Liver (tissue), 9 donors: ENCODE data around the gene PDLIM7. TPM values are rescaled to one million over a fixed set of nuclear protein-coding genes. Genes with fewer than 3 reads are reported as not detected.

Source experiments
- DNase-seq: peaks from one replicate; pipeline ENCODE4 v3.0.0-alpha.2; 2017; ENCODE audit warnings: low spot score
- H3K27ac ChIP-seq, 2 donors: one replicate each; pipeline ENCODE4 v1.7.0; 2013; ENCODE audit warnings: inconsistent platforms in 2 of 2, low read length in 2 of 2, control low read depth in 1 of 2, low read depth in 1 of 2, mild to moderate bottlenecking in 1 of 2
- H3K27me3 ChIP-seq, 4 donors: one replicate each; pipeline versions ENCODE4 v1.6.1 to v1.7.0; 2013; ENCODE audit warnings: low read length in 3 of 4, inconsistent platforms in 1 of 4, mild to moderate bottlenecking in 1 of 4, moderate library complexity in 1 of 4; ENCODE audit not compliant: control insufficient read depth in 4 of 4, insufficient read depth in 4 of 4
- H3K36me3 ChIP-seq, 4 donors: one replicate each; pipeline versions ENCODE4 v1.6.1 to v1.7.0; 2013; ENCODE audit warnings: low read length in 3 of 4, mild to moderate bottlenecking in 3 of 4, low read depth in 1 of 4, moderate library complexity in 1 of 4; ENCODE audit not compliant: control insufficient read depth in 4 of 4, insufficient read depth in 3 of 4
- H3K4me1 ChIP-seq, 4 donors: one replicate each; pipeline versions ENCODE4 v1.6.1 to v1.7.0; 2013; ENCODE audit warnings: low read length in 3 of 4, mild to moderate bottlenecking in 3 of 4, moderate library complexity in 1 of 4; ENCODE audit not compliant: control insufficient read depth in 4 of 4, insufficient read depth in 4 of 4
- H3K4me3 ChIP-seq, 3 donors: one replicate each; pipeline versions ENCODE4 v1.6.1 to v1.7.0; 2013; ENCODE audit warnings: low read length in 3 of 3, control low read depth in 1 of 3, low read depth in 1 of 3, mild to moderate bottlenecking in 1 of 3
- H3K9ac ChIP-seq, 2 donors: one replicate each; pipeline ENCODE4 v1.7.0; 2013; ENCODE audit warnings: low read length in 2 of 2, mild to moderate bottlenecking in 2 of 2, moderate library complexity in 2 of 2, control low read depth in 1 of 2, low read depth in 1 of 2
- H3K9me3 ChIP-seq, 4 donors: one replicate each; pipeline versions ENCODE4 v1.6.1 to v1.7.0; 2013; ENCODE audit warnings: low read length in 3 of 4; ENCODE audit not compliant: control insufficient read depth in 4 of 4
- EGR1 ChIP-seq, 2 donors: IDR thresholded peaks; 2 replicates each; pipeline ENCODE4 v1.6.1; 2016 to 2018; ENCODE audit warnings: antibody characterized with exemption in 2 of 2, low read depth in 2 of 2
- FOXA1 ChIP-seq: IDR thresholded peaks from 2 replicates; pipeline ENCODE4 v1.6.1; 2016; ENCODE audit warnings: antibody characterized with exemption
- FOXA2 ChIP-seq: IDR thresholded peaks from 2 replicates; pipeline ENCODE4 v1.6.1; 2016; ENCODE audit warnings: antibody characterized with exemption
- GABPA ChIP-seq, 2 donors: IDR thresholded peaks in 1 of 2; conservative IDR thresholded peaks in 1 of 2; 2 replicates each; pipeline ENCODE4 v1.6.1; 2016; ENCODE audit warnings: antibody characterized with exemption in 2 of 2, mild to moderate bottlenecking in 1 of 2, moderate library complexity in 1 of 2
- HNF4A ChIP-seq, 2 donors: conservative IDR thresholded peaks; 2 replicates each; pipeline ENCODE4 v1.6.1; 2016; ENCODE audit warnings: antibody characterized with exemption in 2 of 2, mild to moderate bottlenecking in 2 of 2
- HNF4G ChIP-seq: IDR thresholded peaks from 2 replicates; pipeline ENCODE4 v1.6.1; 2016; ENCODE audit warnings: antibody characterized with exemption
- JUND ChIP-seq, 2 donors: IDR thresholded peaks; 2 replicates each; pipeline ENCODE4 v1.6.1; 2016; ENCODE audit warnings: antibody characterized with exemption in 2 of 2
- NR2F2 ChIP-seq: IDR thresholded peaks from 2 replicates; pipeline ENCODE4 v1.6.1; 2016; ENCODE audit warnings: antibody characterized with exemption
- RAD21 ChIP-seq, 2 donors: IDR thresholded peaks; 2 replicates each; pipeline ENCODE4 v1.6.1; 2016; ENCODE audit warnings: antibody characterized with exemption in 2 of 2, mild to moderate bottlenecking in 2 of 2
- RXRA ChIP-seq, 2 donors: IDR thresholded peaks; 2 replicates each; pipeline ENCODE4 v1.6.1; 2017 to 2018; ENCODE audit warnings: antibody characterized with exemption in 2 of 2, mild to moderate bottlenecking in 1 of 2
- SP1 ChIP-seq: IDR thresholded peaks from 2 replicates; pipeline ENCODE4 v1.6.1; 2018; ENCODE audit warnings: antibody characterized with exemption, mild to moderate bottlenecking
- TAF1 ChIP-seq: conservative IDR thresholded peaks from 2 replicates; pipeline ENCODE4 v1.6.1; 2016; ENCODE audit warnings: antibody characterized with exemption, mild to moderate bottlenecking
- YY1 ChIP-seq: IDR thresholded peaks from 2 replicates; pipeline ENCODE4 v1.6.1; 2016; ENCODE audit warnings: antibody characterized with exemption, mild to moderate bottlenecking
- WGBS: extraction: QIAGEN DNeasy Blood & Tissue Kit; methylation state at CpG from one replicate; pipeline ENCODE4 v1.1.7; 2013; 5-methylcytosine and 5-hydroxymethylcytosine counted together
- polyA plus RNA-seq, 2 donors: library from polyadenylated mRNA; stranded (reverse) in 1 of 2; unstranded in 1 of 2; fragments of 200-250 nt in 1 of 2; fragments of >200 nt in 1 of 2; fragmentation: Nextera tagmentation in 1 of 2; extraction: Ambion mirVana in 1 of 2; gene quantifications; one replicate each; pipeline versions ENCODE4 v1.2.1 to v1.2.3, GENCODE V29; 2013 to 2015
- total RNA-seq, 2 donors: library from RNA; depleted of rRNA; stranded (reverse); fragments of >200 nt; gene quantifications; one replicate each; pipeline ENCODE4 v1.2.3, GENCODE V29; 2014
- TF ChIP-seq, protein P1 (sequence below): fragments of 150-350 bp; IDR thresholded peaks from 2 replicates; pipeline ENCODE4 v1.5.1; 2017; ENCODE audit warnings: improper control_type of control experiment, low read depth, low read length; ENCODE audit not compliant: missing input control
- TF ChIP-seq, protein P2 (sequence below): IDR thresholded peaks from 2 replicates; pipeline ENCODE4 v1.6.1; 2016; ENCODE audit warnings: antibody characterized with exemption, mild to moderate bottlenecking
- TF ChIP-seq, protein P3 (sequence below): IDR thresholded peaks from 2 replicates; pipeline ENCODE4 v1.6.1; 2016; ENCODE audit warnings: antibody characterized with exemption
- TF ChIP-seq, protein P4 (sequence below): IDR thresholded peaks from 2 replicates; pipeline ENCODE4 v1.6.1; 2016; ENCODE audit warnings: antibody characterized with exemption
- TF ChIP-seq, protein P5 (sequence below): IDR thresholded peaks from 2 replicates; pipeline ENCODE4 v1.6.1; 2016; ENCODE audit warnings: antibody characterized with exemption
- donor health status: healthy.
- donor health status: healthy.
- donor health status: healthy.
- donor health status: healthy.
- donor health status: healthy.

Gene PDLIM7
- total and polyA plus RNA-seq, 4 donors, result 5.5 to 36.0 (median 8.5) TPM

DNA sequence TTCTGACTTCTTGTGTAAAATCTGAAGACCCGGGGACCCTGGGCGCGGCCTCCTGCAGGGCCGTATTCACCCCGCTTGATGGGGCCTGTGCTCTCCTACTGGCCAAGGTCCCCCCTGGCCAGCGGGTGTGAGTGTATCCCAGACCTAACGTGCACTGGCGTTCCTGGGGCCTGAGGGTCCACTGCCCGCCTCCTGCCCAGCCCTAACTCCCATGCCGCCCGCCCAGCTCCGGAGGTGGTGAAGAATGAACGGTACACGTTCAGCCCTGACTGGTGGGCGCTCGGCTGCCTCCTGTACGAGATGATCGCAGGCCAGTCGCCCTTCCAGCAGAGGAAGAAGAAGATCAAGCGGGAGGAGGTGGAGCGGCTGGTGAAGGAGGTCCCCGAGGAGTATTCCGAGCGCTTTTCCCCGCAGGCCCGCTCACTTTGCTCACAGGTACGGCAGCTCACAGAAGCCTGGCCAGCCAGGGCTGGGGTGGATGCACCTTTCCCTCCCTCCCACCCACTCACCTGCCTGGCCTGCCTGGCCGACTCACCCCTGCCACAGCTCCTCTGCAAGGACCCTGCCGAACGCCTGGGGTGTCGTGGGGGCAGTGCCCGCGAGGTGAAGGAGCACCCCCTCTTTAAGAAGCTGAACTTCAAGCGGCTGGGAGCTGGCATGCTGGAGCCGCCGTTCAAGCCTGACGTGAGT lies 61.4 kb downstream of the PDLIM7 start:
- no peak overlapping the region for H3K27ac ChIP-seq
- 95% methylated on average over 37 of the region's 37 CpGs for WGBS
- no peak overlapping the region for H3K4me3 ChIP-seq
- H3K9ac ChIP-seq, result no peak overlapping the region
- DNase-seq, result no peak
- peaks cover 6 to 35% (median 19%) of the 10 kb centered on the region in 4 donors for H3K36me3 ChIP-seq
- no peaks in the 10 kb centered on the region for H3K27me3 ChIP-seq
- H3K4me1 ChIP-seq, result peaks cover 0 to under 1% (median 0%) of the 10 kb centered on the region in 4 donors
- TF ChIP-seq RXRA (IDR thresholded peaks at IDR 0.05) (no peak), SP1 (no peak), RAD21 (IDR thresholded peaks at IDR 0.05) (no peak), FOXA1 (no peak), FOXA2 (no peak), YY1 (no peak), HNF4G (no peak), GABPA (IDR thresholded peaks at IDR 0.05 in 1 of 2, conservative IDR thresholded peaks at IDR 0.05 in 1 of 2) (no peak), EGR1 (IDR thresholded peaks at IDR 0.05; ENCODE audit: low read depth in 2 of 2) (no peak), HNF4A (conservative IDR thresholded peaks at IDR 0.05) (no peak), TAF1 (no peak), JUND (IDR thresholded peaks at IDR 0.05) (no peak), NR2F2 (no peak)
- TF ChIP-seq, protein P1, sequence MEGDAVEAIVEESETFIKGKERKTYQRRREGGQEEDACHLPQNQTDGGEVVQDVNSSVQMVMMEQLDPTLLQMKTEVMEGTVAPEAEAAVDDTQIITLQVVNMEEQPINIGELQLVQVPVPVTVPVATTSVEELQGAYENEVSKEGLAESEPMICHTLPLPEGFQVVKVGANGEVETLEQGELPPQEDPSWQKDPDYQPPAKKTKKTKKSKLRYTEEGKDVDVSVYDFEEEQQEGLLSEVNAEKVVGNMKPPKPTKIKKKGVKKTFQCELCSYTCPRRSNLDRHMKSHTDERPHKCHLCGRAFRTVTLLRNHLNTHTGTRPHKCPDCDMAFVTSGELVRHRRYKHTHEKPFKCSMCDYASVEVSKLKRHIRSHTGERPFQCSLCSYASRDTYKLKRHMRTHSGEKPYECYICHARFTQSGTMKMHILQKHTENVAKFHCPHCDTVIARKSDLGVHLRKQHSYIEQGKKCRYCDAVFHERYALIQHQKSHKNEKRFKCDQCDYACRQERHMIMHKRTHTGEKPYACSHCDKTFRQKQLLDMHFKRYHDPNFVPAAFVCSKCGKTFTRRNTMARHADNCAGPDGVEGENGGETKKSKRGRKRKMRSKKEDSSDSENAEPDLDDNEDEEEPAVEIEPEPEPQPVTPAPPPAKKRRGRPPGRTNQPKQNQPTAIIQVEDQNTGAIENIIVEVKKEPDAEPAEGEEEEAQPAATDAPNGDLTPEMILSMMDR, result no peak
- TF ChIP-seq, protein P2, sequence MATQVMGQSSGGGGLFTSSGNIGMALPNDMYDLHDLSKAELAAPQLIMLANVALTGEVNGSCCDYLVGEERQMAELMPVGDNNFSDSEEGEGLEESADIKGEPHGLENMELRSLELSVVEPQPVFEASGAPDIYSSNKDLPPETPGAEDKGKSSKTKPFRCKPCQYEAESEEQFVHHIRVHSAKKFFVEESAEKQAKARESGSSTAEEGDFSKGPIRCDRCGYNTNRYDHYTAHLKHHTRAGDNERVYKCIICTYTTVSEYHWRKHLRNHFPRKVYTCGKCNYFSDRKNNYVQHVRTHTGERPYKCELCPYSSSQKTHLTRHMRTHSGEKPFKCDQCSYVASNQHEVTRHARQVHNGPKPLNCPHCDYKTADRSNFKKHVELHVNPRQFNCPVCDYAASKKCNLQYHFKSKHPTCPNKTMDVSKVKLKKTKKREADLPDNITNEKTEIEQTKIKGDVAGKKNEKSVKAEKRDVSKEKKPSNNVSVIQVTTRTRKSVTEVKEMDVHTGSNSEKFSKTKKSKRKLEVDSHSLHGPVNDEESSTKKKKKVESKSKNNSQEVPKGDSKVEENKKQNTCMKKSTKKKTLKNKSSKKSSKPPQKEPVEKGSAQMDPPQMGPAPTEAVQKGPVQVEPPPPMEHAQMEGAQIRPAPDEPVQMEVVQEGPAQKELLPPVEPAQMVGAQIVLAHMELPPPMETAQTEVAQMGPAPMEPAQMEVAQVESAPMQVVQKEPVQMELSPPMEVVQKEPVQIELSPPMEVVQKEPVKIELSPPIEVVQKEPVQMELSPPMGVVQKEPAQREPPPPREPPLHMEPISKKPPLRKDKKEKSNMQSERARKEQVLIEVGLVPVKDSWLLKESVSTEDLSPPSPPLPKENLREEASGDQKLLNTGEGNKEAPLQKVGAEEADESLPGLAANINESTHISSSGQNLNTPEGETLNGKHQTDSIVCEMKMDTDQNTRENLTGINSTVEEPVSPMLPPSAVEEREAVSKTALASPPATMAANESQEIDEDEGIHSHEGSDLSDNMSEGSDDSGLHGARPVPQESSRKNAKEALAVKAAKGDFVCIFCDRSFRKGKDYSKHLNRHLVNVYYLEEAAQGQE, result no peak
- TF ChIP-seq, protein P3, sequence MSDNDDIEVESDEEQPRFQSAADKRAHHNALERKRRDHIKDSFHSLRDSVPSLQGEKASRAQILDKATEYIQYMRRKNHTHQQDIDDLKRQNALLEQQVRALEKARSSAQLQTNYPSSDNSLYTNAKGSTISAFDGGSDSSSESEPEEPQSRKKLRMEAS, result no peak
- TF ChIP-seq, protein P4, sequence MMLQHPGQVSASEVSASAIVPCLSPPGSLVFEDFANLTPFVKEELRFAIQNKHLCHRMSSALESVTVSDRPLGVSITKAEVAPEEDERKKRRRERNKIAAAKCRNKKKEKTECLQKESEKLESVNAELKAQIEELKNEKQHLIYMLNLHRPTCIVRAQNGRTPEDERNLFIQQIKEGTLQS, result no peak
- TF ChIP-seq, protein P5, sequence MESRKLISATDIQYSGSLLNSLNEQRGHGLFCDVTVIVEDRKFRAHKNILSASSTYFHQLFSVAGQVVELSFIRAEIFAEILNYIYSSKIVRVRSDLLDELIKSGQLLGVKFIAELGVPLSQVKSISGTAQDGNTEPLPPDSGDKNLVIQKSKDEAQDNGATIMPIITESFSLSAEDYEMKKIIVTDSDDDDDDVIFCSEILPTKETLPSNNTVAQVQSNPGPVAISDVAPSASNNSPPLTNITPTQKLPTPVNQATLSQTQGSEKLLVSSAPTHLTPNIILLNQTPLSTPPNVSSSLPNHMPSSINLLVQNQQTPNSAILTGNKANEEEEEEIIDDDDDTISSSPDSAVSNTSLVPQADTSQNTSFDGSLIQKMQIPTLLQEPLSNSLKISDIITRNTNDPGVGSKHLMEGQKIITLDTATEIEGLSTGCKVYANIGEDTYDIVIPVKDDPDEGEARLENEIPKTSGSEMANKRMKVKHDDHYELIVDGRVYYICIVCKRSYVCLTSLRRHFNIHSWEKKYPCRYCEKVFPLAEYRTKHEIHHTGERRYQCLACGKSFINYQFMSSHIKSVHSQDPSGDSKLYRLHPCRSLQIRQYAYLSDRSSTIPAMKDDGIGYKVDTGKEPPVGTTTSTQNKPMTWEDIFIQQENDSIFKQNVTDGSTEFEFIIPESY, result no peak
- no peaks in the 10 kb centered on the region for H3K9me3 ChIP-seq
